GM18861 (cell line): Measurements from ENCODE around the gene SPIB.
"Not testable (repeated sequence)": the region's sequence is repeated elsewhere in the genome, so short reads cannot be mapped to it uniquely, and the experiment has no call there.

Source experiments
- ATAC-seq: cut with Tn5 transposase; IDR thresholded peaks from one replicate; pipeline ENCODE4 v1.9.1; 2021; ENCODE audit not compliant: unreplicated experiment

SPIB gene

GRCh38 chr19:50435221-50435620 is 16.5 kb downstream of the SPIB start:
- ATAC-seq, result no peak

GRCh38 chr19:50435627-50436026 is 16.9 kb downstream of the SPIB start:
- ATAC-seq, result no peak

- ATAC-seq, result no peak
Measured at GRCh38 chr19:50437862-50438449, 19.2 kb downstream of the SPIB start.

- ATAC-seq, result not testable (repeated sequence)
Measured at GRCh38 chr19:50439130-50439529, 20.4 kb downstream of the SPIB start.

DNA sequence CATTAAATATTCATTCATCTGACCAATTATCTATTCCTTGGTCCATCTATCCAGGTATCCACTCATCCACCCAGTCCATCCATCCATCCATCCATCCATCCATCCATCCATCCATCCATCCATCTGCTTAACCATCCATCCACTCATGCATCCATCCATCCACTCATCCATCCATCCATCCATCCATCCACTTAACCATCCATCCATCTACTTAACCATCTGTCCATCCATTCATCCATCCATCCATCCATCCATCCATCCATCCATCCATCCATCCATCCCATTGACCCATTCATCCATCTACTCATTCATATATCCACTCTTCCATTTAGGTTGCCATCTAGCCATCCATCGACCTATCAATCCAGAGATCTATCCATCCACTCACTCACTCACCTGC is 25.3 kb downstream of the SPIB start:
- ATAC-seq, result no peak

GRCh38 chr19:50447053-50447452 is 28.3 kb downstream of the SPIB start:
- no peak for ATAC-seq

- no peak for ATAC-seq
Measured at GRCh38 chr19:50447750-50448149, 29.0 kb downstream of the SPIB start.

DNA sequence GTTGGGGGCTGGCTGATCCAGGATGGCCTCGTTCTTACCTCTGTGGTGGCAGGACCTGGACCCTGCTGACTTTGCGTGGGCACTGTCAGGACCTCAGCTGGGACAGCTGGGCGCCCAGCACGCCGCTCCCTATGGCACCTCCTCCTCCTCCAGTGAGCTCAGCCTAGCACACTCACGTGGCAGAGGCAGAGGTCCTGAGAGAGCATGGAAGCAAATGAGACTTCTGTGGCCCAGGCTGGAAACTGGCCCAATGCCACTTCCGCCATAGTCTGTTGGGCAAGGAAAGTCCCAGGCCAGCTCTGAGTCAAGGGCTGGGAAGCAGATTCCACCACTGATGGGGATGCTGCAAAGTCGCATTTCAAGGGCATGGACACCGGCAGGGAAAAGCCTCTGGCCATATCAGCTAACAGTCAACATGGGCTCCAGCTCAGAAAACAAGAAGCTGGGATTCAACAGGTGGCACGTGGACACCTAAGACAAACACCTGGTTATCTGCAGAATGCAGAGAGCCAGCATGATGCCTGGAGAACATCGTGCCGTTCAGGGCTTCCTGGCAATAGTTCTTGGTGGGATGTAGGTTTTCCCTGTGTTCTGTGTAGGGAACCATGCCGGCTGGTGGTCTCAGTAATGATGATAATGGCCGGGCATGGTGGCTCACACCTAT is 30.6 kb downstream of the SPIB start:
- no peak for ATAC-seq

- no peak for ATAC-seq
Measured at GRCh38 chr19:50450369-50451222, 31.9 kb downstream of the SPIB start.

- no peak for ATAC-seq
Measured at GRCh38 chr19:50451223-50451534, 32.4 kb downstream of the SPIB start.

- no peak for ATAC-seq
Measured at GRCh38 chr19:50453243-50453642, 34.5 kb downstream of the SPIB start.

DNA sequence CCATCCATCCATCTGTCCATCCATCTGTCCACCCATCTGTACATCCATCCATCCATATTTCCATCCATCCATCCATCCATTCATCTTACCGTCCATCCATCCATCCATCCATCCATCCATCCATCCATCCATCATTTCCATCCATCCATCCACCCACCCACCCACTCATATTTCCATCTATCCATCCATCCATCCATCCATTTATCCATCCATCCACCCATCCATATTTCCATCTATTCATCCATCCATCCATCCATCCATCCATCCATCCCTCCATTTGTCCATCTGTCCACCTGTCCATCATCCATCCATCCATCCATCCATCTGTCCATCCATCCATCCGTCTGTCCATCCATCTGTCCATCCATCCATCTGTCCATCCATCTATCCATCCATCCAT is 37.3 kb downstream of the SPIB start:
- ATAC-seq, result no peak

DNA sequence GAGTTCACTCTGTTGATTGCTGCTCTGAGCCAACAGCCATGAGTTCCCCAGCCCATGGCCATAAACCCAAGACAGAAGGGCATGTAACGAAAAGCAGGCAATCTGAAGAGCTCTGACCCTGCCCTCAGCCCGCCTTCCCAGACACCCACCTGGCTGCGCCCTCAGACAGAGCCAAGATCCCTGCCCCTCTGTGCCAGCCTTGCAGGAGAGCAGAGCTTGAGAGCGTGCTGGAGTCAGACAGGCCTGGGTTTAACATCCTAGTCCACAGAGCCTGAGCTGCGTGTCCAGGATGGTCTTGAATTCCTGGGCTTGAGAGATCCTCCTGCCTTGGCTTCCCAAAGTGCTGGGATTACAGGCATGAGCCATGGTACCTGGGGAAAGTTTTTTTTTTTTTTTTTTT is 38.6 kb downstream of the SPIB start:
- ATAC-seq, result no peak

GRCh38 chr19:50458396-50459066 is 39.8 kb downstream of the SPIB start:
- no peak for ATAC-seq

GRCh38 chr19:50459067-50459456 is 40.3 kb downstream of the SPIB start:
- no peak for ATAC-seq

DNA sequence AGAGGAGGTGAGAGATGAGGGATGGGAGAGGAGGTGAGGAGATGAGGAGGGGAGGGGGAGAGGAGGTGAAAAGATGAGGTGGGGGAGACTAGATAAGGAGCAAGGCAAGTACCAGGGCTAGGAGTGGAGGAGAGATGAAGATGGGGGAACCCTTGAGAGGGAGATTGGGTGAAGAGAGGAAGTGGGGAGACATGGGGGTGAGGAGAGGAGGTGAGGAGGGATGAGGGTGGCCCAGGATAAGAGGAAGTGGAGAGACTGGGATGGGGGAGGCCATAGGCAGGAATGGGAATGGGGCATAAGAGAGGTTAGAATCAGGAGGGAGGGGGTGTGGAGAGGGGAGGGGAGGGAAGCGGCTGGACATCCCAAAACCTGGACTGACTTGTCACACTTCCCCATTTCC is 40.9 kb downstream of the SPIB start:
- ATAC-seq, result no peak

DNA sequence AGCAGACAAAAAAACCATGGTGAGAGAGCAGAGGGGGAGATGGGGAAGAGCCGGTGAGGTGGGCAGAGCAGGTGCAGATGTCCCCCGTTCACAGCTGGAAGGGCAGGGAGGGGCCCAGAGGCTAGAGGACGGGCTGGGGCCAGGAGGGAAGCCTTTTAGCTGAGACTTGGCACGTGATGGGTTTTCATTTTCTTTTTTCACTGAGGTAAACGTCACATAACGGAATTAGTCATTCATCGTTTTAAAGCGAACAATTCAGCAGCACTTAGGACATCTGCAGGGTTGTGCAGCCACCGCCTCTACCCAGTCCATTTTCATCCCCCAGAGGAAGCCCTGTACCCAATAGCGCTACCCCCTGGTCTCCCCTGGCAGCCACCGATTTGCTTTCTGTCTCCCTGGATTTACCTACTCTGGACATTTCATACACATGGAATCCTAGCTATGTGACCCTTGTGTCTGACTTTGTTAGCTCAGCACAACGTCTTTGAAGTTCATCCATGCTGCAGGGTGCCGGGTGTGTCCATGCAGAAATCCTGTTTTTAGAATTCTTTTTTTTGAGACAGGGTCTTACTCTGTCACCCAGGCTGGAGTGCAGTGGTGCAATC is 41.5 kb downstream of the SPIB start:
- peak; percentile 70 for ATAC-seq

GRCh38 chr19:50461066-50461875 is 42.5 kb downstream of the SPIB start:
- ATAC-seq, result no peak

DNA sequence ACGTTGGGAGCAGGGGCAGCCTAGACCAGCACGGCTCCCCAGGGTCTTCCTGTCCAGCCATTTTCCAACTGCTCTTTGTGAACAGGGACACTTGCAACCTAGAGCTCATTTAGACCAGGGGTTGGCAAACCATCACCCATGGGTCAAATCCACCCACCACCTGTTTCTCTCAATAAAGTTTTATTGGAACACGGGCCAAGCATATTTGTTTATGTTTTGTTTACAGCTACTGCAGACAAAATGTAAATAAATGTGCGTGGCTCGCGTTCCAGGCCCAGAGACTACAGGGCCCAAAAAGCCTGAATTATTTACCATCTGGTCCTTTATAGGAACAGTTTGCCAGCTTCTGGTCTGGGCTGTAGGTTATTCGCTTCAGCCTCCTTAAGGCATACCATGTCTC is 44.2 kb downstream of the SPIB start:
- no peak for ATAC-seq

DNA sequence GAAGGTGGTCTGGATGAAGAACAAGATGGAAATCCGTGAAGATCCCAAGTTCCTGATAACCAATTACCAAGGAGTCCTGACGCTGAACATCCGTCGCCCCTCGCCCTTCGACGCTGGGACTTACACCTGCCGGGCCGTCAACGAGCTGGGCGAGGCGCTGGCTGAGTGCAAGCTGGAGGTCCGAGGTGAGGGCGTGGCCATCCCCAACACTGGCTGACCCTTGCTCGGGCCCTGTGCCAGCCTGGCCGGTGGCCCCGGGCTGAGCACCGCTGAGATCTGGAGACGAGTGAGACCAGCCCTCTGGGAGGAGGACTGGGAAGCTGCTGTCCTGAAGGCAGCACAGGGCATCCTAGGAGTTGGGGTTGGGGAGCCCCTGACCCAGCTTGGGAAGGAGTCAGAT is 45.6 kb downstream of the SPIB start:
- no peak for ATAC-seq

- ATAC-seq, result no peak
Measured at GRCh38 chr19:50465000-50465399, 46.3 kb downstream of the SPIB start.
